HEK293 (cell line): ENCODE results near the gene DCC.

Experiments used
- CTCF ChIA-PET: fragments of 350-600 bp; formaldehyde crosslinking; extraction: SDS; loops from one replicate; lab custom pipeline; 2021; ENCODE audit warnings: antibody characterized with exemption; lab: Yijun Ruan, JAX
- POLR2A ChIA-PET: fragments of 300-600 bp; formaldehyde crosslinking; extraction: SDS; loops from one replicate; lab custom pipeline; 2020; ENCODE audit warnings: antibody characterized with exemption, inconsistent platforms; lab: Yijun Ruan, JAX
- H3K27ac ChIP-seq: fragments of 200-500 bp; sonication (Bioruptor generic); 2 replicates; pipeline ENCODE4 v1.5.1; 2014; ENCODE audit warnings: low read depth, low read length, control low read depth, inconsistent platforms; ENCODE audit errors: extremely low read depth
- H3K36me3 ChIP-seq, 2 experiments: fragments of 200-500 bp in 1 of 2; sonication (Bioruptor generic) in 1 of 2; 1 replicate in 1 of 2; 2 replicates in 1 of 2; pipeline ENCODE4 v1.5.1; 2014 to 2017; ENCODE audit warnings: inconsistent platforms in 2 of 2, low read length in 2 of 2; ENCODE audit not compliant: control insufficient read depth in 2 of 2, insufficient read depth in 1 of 2
- H3K4me1 ChIP-seq: fragments of 200-500 bp; sonication (Bioruptor generic); 2 replicates; pipeline ENCODE4 v1.5.1; 2014; ENCODE audit warnings: mild to moderate bottlenecking, low read length, inconsistent platforms; ENCODE audit not compliant: control insufficient read depth, insufficient read depth
- H3K4me3 ChIP-seq: 2 replicates; pipeline ENCODE4 v1.5.1; 2011; ENCODE audit warnings: low read depth, mild to moderate bottlenecking, control low read depth, low read length, moderate library complexity
- H3K9me3 ChIP-seq: fragments of 200-500 bp; sonication (Bioruptor generic); 2 replicates; pipeline ENCODE4 v1.5.1; 2014; ENCODE audit warnings: low read depth, low read length, inconsistent platforms; ENCODE audit not compliant: control insufficient read depth, insufficient read depth
- GFI1B ChIP-seq: fragments of 450-650 bp; formaldehyde crosslinking; IDR thresholded peaks from 2 replicates; pipeline ENCODE4 v1.5.1; 2016; ENCODE audit warnings: missing biosample characterization, missing genetic modification characterization
- GLIS2 ChIP-seq: fragments of 450-650 bp; formaldehyde crosslinking; IDR thresholded peaks from 2 replicates; pipeline ENCODE4 v1.5.1; 2016; ENCODE audit warnings: missing biosample characterization, missing genetic modification characterization
- HOXD13 ChIP-seq: sonication (generic); formaldehyde crosslinking; IDR thresholded peaks from 2 replicates; pipeline ENCODE4 v1.8.0; 2022; ENCODE audit warnings: missing genetic modification reagents, borderline replicate concordance
- KLF16 ChIP-seq: fragments of 450-650 bp; formaldehyde crosslinking; IDR thresholded peaks from 2 replicates; pipeline ENCODE4 v1.5.1; 2017; ENCODE audit warnings: missing biosample characterization, missing genetic modification characterization
- TSHZ1 ChIP-seq: fragments of 450-650 bp; formaldehyde crosslinking; IDR thresholded peaks from 2 replicates; pipeline ENCODE4 v1.5.1; 2016; ENCODE audit warnings: missing biosample characterization, missing genetic modification characterization, borderline replicate concordance
- YY1 ChIP-seq: fragments of 450-650 bp; formaldehyde crosslinking; IDR thresholded peaks from 2 replicates; pipeline ENCODE4 v1.5.1; 2018; ENCODE audit warnings: missing biosample characterization, missing genetic modification characterization
- ZBTB17 ChIP-seq: fragments of 450-650 bp; formaldehyde crosslinking; IDR thresholded peaks from 2 replicates; pipeline ENCODE4 v1.5.1; 2016; ENCODE audit warnings: missing biosample characterization, missing genetic modification characterization
- ZFP3 ChIP-seq: fragments of 450-650 bp; formaldehyde crosslinking; IDR thresholded peaks from 2 replicates; pipeline ENCODE4 v1.5.1; 2016; ENCODE audit warnings: low read depth, missing biosample characterization, missing genetic modification characterization
- ZFP69B ChIP-seq: fragments of 450-650 bp; formaldehyde crosslinking; IDR thresholded peaks from 2 replicates; pipeline ENCODE4 v1.5.1; 2016; ENCODE audit warnings: missing biosample characterization, missing genetic modification characterization
- ZNF221 ChIP-seq: fragments of 450-650 bp; formaldehyde crosslinking; IDR thresholded peaks from 2 replicates; pipeline ENCODE4 v1.5.1; 2017; ENCODE audit warnings: missing biosample characterization, missing genetic modification characterization, borderline replicate concordance
- ZNF335 ChIP-seq: fragments of 450-650 bp; formaldehyde crosslinking; conservative IDR thresholded peaks from 2 replicates; pipeline ENCODE4 v1.5.1; 2016; ENCODE audit warnings: missing biosample characterization, missing genetic modification characterization
- ZNF366 ChIP-seq: fragments of 450-650 bp; formaldehyde crosslinking; conservative IDR thresholded peaks from 2 replicates; pipeline ENCODE4 v1.5.1; 2016; ENCODE audit warnings: missing biosample characterization, missing genetic modification characterization
- ZNF391 ChIP-seq: fragments of 450-650 bp; formaldehyde crosslinking; IDR thresholded peaks from 2 replicates; pipeline ENCODE4 v1.5.1; 2016; ENCODE audit warnings: low read depth, missing biosample characterization, missing genetic modification characterization, borderline replicate concordance
- ZNF404 ChIP-seq: fragments of 450-650 bp; formaldehyde crosslinking; IDR thresholded peaks from 2 replicates; pipeline ENCODE4 v1.5.1; 2017; ENCODE audit warnings: missing biosample characterization, missing genetic modification characterization
- ZNF426 ChIP-seq: fragments of 450-650 bp; formaldehyde crosslinking; IDR thresholded peaks from 2 replicates; pipeline ENCODE4 v1.5.1; 2017; ENCODE audit warnings: missing biosample characterization, missing genetic modification characterization, mild to moderate bottlenecking, inconsistent platforms, moderate library complexity
- ZNF48 ChIP-seq: fragments of 450-650 bp; formaldehyde crosslinking; IDR thresholded peaks from 2 replicates; pipeline ENCODE4 v1.5.1; 2016; ENCODE audit warnings: missing biosample characterization, missing genetic modification characterization
- ZNF514 ChIP-seq: fragments of 450-650 bp; formaldehyde crosslinking; IDR thresholded peaks from 2 replicates; pipeline ENCODE4 v1.5.1; 2016; ENCODE audit warnings: missing biosample characterization, missing genetic modification characterization
- ZNF530 ChIP-seq: fragments of 450-650 bp; formaldehyde crosslinking; IDR thresholded peaks from 2 replicates; pipeline ENCODE4 v1.5.1; 2016; ENCODE audit warnings: low read depth, missing biosample characterization, missing genetic modification characterization
- ZNF548 ChIP-seq: fragments of 450-650 bp; formaldehyde crosslinking; IDR thresholded peaks from 2 replicates; pipeline ENCODE4 v1.5.1; 2016; ENCODE audit warnings: missing biosample characterization, missing genetic modification characterization
- ZNF549 ChIP-seq: fragments of 450-650 bp; IDR thresholded peaks from 2 replicates; pipeline ENCODE4 v1.5.1; 2018; ENCODE audit warnings: missing biosample characterization, missing genetic modification characterization, mild to moderate bottlenecking, inconsistent platforms, moderate library complexity
- ZNF654 ChIP-seq: fragments of 450-650 bp; formaldehyde crosslinking; IDR thresholded peaks from 2 replicates; pipeline ENCODE4 v1.5.1; 2016; ENCODE audit warnings: low read depth, missing biosample characterization, missing genetic modification characterization
- ZNF664 ChIP-seq: fragments of 450-650 bp; formaldehyde crosslinking; IDR thresholded peaks from 2 replicates; pipeline ENCODE4 v1.5.1; 2016; ENCODE audit warnings: missing biosample characterization, missing genetic modification characterization
- ZNF747 ChIP-seq: fragments of 450-650 bp; formaldehyde crosslinking; IDR thresholded peaks from 2 replicates; pipeline ENCODE4 v1.5.1; 2016; ENCODE audit warnings: missing biosample characterization, missing genetic modification characterization
- ZNF777 ChIP-seq: fragments of 450-650 bp; formaldehyde crosslinking; IDR thresholded peaks from 2 replicates; pipeline ENCODE4 v1.5.1; 2017; ENCODE audit warnings: missing biosample characterization, missing genetic modification characterization, borderline replicate concordance
- ZSCAN5A ChIP-seq: fragments of 450-650 bp; formaldehyde crosslinking; IDR thresholded peaks from 2 replicates; pipeline ENCODE4 v1.5.1; 2016; ENCODE audit warnings: missing biosample characterization, missing genetic modification characterization
- ZXDB ChIP-seq: fragments of 450-650 bp; formaldehyde crosslinking; IDR thresholded peaks from 2 replicates; pipeline ENCODE4 v1.5.1; 2016; ENCODE audit warnings: missing biosample characterization, missing genetic modification characterization
- TF ChIP-seq, protein P1 (sequence below): fragments of 450-650 bp; formaldehyde crosslinking; IDR thresholded peaks from 2 replicates; pipeline ENCODE4 v1.5.1; 2016; ENCODE audit warnings: missing biosample characterization, missing genetic modification characterization
- TF ChIP-seq, protein P2 (sequence below): fragments of 450-650 bp; formaldehyde crosslinking; IDR thresholded peaks from 2 replicates; pipeline ENCODE4 v1.5.1; 2016; ENCODE audit warnings: missing biosample characterization, missing genetic modification characterization
- TF ChIP-seq, protein P3 (sequence below): fragments of 450-650 bp; formaldehyde crosslinking; IDR thresholded peaks from 2 replicates; pipeline ENCODE4 v1.5.1; 2016; ENCODE audit warnings: missing biosample characterization, missing genetic modification characterization

Gene DCC

GRCh38 chr18:52667463-52668065 is 327.6 kb downstream of the DCC start:
- no peak overlapping the region for H3K4me3 ChIP-seq
- no peaks in the 10 kb centered on the region for H3K9me3 ChIP-seq
- CTCF ChIA-PET, result no interaction called here
- POLR2A ChIA-PET, result no interaction called here
- H3K36me3 ChIP-seq, result no peaks in the 10 kb centered on the region
- no peak overlapping the region for H3K27ac ChIP-seq
- TF ChIP-seq ZNF548 (no peak), ZNF514 (tag by site-specific recombination) (no peak), GLIS2 (tag by site-specific recombination) (no peak), ZNF530 (no peak), ZXDB (tag by site-specific recombination) (no peak), ZNF404 (no peak), GFI1B (no peak), ZNF747 (no peak), ZBTB17 (tag by site-specific recombination) (no peak), KLF16 (no peak), ZNF664 (tag by site-specific recombination) (no peak), ZNF777 (tag by site-specific recombination) (no peak), ZNF335 (tag by site-specific recombination) (no peak), ZSCAN5A (tag by site-specific recombination) (no peak), ZNF549 (tag by site-specific recombination) (no peak), ZNF391 (tag by site-specific recombination) (no peak), ZNF366 (tag by site-specific recombination) (no peak), ZFP3 (tag by site-specific recombination) (no peak)
- TF ChIP-seq, protein P1, sequence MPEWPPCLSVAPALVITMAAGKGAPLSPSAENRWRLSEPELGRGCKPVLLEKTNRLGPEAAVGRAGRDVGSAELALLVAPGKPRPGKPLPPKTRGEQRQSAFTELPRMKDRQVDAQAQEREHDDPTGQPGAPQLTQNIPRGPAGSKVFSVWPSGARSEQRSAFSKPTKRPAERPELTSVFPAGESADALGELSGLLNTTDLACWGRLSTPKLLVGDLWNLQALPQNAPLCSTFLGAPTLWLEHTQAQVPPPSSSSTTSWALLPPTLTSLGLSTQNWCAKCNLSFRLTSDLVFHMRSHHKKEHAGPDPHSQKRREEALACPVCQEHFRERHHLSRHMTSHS (tag by site-specific recombination), result no peak
- TF ChIP-seq, protein P2, sequence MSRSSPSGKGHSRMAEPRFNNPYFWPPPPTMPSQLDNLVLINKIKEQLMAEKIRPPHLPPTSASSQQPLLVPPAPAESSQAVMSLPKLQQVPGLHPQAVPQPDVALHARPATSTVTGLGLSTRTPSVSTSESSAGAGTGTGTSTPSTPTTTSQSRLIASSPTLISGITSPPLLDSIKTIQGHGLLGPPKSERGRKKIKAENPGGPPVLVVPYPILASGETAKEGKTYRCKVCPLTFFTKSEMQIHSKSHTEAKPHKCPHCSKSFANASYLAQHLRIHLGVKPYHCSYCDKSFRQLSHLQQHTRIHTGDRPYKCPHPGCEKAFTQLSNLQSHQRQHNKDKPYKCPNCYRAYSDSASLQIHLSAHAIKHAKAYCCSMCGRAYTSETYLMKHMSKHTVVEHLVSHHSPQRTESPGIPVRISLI (tag by site-specific recombination), result no peak
- no peaks in the 10 kb centered on the region for H3K4me1 ChIP-seq

GRCh38 chr18:52670896-52671295 is 330.9 kb downstream of the DCC start:
- Histone ChIP-seq H3K36me3 (no peaks in the 10 kb centered on the region), H3K27ac (no peak overlapping the region), H3K4me3 (no peak overlapping the region), H3K9me3 (no peaks in the 10 kb centered on the region), H3K4me1 (no peaks in the 10 kb centered on the region)
- ChIA-PET POLR2A (no interaction called here), CTCF (interaction anchor here (0.8 to 1.4 kb wide), 2 partner anchors 33 to 331 kb away, joined by 3 to 5 read pairs; partner anchors contain the start of gene DCC)
- TF ChIP-seq HOXD13 (no peak), ZNF335 (tag by site-specific recombination) (no peak), ZNF654 (tag by site-specific recombination) (no peak), ZNF221 (no peak), ZFP69B (tag by site-specific recombination) (no peak), ZNF48 (tag by site-specific recombination) (no peak), TSHZ1 (no peak), ZNF426 (tag by site-specific recombination) (no peak), YY1 (no peak), ZNF664 (tag by site-specific recombination) (no peak)
- TF ChIP-seq, protein P3, sequence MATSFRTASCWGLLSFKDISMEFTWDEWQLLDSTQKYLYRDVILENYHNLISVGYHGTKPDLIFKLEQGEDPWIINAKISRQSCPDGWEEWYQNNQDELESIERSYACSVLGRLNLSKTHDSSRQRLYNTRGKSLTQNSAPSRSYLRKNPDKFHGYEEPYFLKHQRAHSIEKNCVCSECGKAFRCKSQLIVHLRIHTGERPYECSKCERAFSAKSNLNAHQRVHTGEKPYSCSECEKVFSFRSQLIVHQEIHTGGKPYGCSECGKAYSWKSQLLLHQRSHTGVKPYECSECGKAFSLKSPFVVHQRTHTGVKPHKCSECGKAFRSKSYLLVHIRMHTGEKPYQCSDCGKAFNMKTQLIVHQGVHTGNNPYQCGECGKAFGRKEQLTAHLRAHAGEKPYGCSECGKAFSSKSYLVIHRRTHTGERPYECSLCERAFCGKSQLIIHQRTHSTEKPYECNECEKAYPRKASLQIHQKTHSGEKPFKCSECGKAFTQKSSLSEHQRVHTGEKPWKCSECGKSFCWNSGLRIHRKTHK (tag by site-specific recombination), result no peak
